ENCODE results near the gene COL26A1. TPM values are rescaled to one million over a fixed set of nuclear protein-coding genes. Genes with fewer than 3 reads are reported as not detected.
A peak's percentile ranks its signal among the peaks of the same experiment; 100 is the strongest.

The COL26A1 gene
- polyA plus RNA-seq, 1 donor (not counting 4 experiments of a cell fraction or from before 2014, with no cell fraction given): not detected

GRCh38 chr7:101405474-101406067 lies 42.9 kb downstream of the COL26A1 start:
- TF ChIP-seq EZH2 (IDR thresholded peaks at IDR 0.05; ENCODE audit: low read length): no peak
- TF ChIP-seq, protein P1, sequence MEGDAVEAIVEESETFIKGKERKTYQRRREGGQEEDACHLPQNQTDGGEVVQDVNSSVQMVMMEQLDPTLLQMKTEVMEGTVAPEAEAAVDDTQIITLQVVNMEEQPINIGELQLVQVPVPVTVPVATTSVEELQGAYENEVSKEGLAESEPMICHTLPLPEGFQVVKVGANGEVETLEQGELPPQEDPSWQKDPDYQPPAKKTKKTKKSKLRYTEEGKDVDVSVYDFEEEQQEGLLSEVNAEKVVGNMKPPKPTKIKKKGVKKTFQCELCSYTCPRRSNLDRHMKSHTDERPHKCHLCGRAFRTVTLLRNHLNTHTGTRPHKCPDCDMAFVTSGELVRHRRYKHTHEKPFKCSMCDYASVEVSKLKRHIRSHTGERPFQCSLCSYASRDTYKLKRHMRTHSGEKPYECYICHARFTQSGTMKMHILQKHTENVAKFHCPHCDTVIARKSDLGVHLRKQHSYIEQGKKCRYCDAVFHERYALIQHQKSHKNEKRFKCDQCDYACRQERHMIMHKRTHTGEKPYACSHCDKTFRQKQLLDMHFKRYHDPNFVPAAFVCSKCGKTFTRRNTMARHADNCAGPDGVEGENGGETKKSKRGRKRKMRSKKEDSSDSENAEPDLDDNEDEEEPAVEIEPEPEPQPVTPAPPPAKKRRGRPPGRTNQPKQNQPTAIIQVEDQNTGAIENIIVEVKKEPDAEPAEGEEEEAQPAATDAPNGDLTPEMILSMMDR (optimal IDR thresholded peaks at IDR 0.05 in 1 of 3, IDR thresholded peaks at IDR 0.05 in 1 of 3, conservative IDR thresholded peaks at IDR 0.05 in 1 of 3; ENCODE audit: extremely low read depth in 1 of 3, insufficient read depth in 2 of 3, low read length in 3 of 3): no peak
- no peak overlapping the region for H3K4me2 ChIP-seq (ENCODE audit: control insufficient read depth, extremely low read depth, insufficient read depth, low read depth, low read length)
- no peak overlapping the region for H3K27ac ChIP-seq (ENCODE audit: control insufficient read depth, insufficient read depth, low read length)
- no peaks in the 10 kb centered on the region for H3K9me1 ChIP-seq (ENCODE audit: control insufficient read depth, extremely low read depth, insufficient read depth, low read length)
- dilution Hi-C loops (cut with MboI; ENCODE audit: extremely low pct_ligation_motif_present, low sequenced_read_pairs): no loop called here
- no peak overlapping the region for H3K9ac ChIP-seq (ENCODE audit: control insufficient read depth, extremely low read depth, insufficient read depth, low read length)
- peaks cover 3% of the 10 kb centered on the region for H3K27me3 ChIP-seq (ENCODE audit: control insufficient read depth, extremely low read depth, insufficient read depth, low read length)
- H3K4me1 ChIP-seq (ENCODE audit: control insufficient read depth, extremely low read depth, insufficient read depth, low read length): peaks cover 8% of the 10 kb centered on the region
- FAIRE-seq (no peak), DNase-seq (ENCODE audit: low read depth, low spot score) (no peak)
- H3K9me3 ChIP-seq (ENCODE audit: control insufficient read depth, low read depth, low read length): peaks cover 3% of the 10 kb centered on the region
- no peak overlapping the region for H2AFZ ChIP-seq (ENCODE audit: control insufficient read depth, low read length)
- H3K79me2 ChIP-seq (ENCODE audit: control insufficient read depth, insufficient read depth, low read length): no peaks in the 10 kb centered on the region
- no peaks in the 10 kb centered on the region for H4K20me1 ChIP-seq (ENCODE audit: control insufficient read depth, extremely low read depth, insufficient read depth, low read length)
- no peaks in the 10 kb centered on the region for H3K36me3 ChIP-seq (ENCODE audit: control insufficient read depth in 2 of 2, extremely low read depth in 1 of 2, insufficient read depth in 2 of 2, low read length in 2 of 2)
- no peak overlapping the region for H3K4me3 ChIP-seq (ENCODE audit: control insufficient read depth in 2 of 3, extremely low read depth in 1 of 3, insufficient read depth in 2 of 3, low read depth in 1 of 3, low read length in 3 of 3)

- TF ChIP-seq, protein P1 (optimal IDR thresholded peaks at IDR 0.05 in 1 of 3, IDR thresholded peaks at IDR 0.05 in 1 of 3, conservative IDR thresholded peaks at IDR 0.05 in 1 of 3; ENCODE audit: extremely low read depth in 1 of 3, insufficient read depth in 2 of 3, low read length in 3 of 3): peak; percentile 79 to 84 (median 81)
- no peak for TF ChIP-seq EZH2 (IDR thresholded peaks at IDR 0.05; ENCODE audit: low read length)
- DNase-seq (ENCODE audit: low read depth, low spot score): no peak
- H3K79me2 ChIP-seq (ENCODE audit: control insufficient read depth, insufficient read depth, low read length): no peaks in the 10 kb centered on the region
- H3K9me3 ChIP-seq (ENCODE audit: control insufficient read depth, low read depth, low read length): peaks cover 3% of the 10 kb centered on the region
- no peak overlapping the region for H2AFZ ChIP-seq (ENCODE audit: control insufficient read depth, low read length)
- H3K9me1 ChIP-seq (ENCODE audit: control insufficient read depth, extremely low read depth, insufficient read depth, low read length): no peaks in the 10 kb centered on the region
- H4K20me1 ChIP-seq (ENCODE audit: control insufficient read depth, extremely low read depth, insufficient read depth, low read length): no peaks in the 10 kb centered on the region
- no peaks in the 10 kb centered on the region for H3K36me3 ChIP-seq (ENCODE audit: control insufficient read depth in 2 of 2, extremely low read depth in 1 of 2, insufficient read depth in 2 of 2, low read length in 2 of 2)
- no peaks in the 10 kb centered on the region for H3K4me1 ChIP-seq (ENCODE audit: control insufficient read depth, extremely low read depth, insufficient read depth, low read length)
- no peak for FAIRE-seq
- dilution Hi-C loops (cut with MboI; ENCODE audit: extremely low pct_ligation_motif_present, low sequenced_read_pairs): no loop called here
- H3K27ac ChIP-seq (ENCODE audit: control insufficient read depth, insufficient read depth, low read length): no peak overlapping the region
- no peak overlapping the region for H3K9ac ChIP-seq (ENCODE audit: control insufficient read depth, extremely low read depth, insufficient read depth, low read length)
- no peak overlapping the region for H3K4me3 ChIP-seq (ENCODE audit: control insufficient read depth in 2 of 3, extremely low read depth in 1 of 3, insufficient read depth in 2 of 3, low read depth in 1 of 3, low read length in 3 of 3)
- peaks cover 5% of the 10 kb centered on the region for H3K27me3 ChIP-seq (ENCODE audit: control insufficient read depth, extremely low read depth, insufficient read depth, low read length)
- no peak overlapping the region for H3K4me2 ChIP-seq (ENCODE audit: control insufficient read depth, extremely low read depth, insufficient read depth, low read depth, low read length)
These were observed 48.2 kb downstream of the COL26A1 start for GRCh38 chr7:101410743-101411507.

All from keratinocyte (primary cell).